SJCRH30 (cell line): ENCODE results near the gene ASS1. TPM values are rescaled to one million over a fixed set of nuclear protein-coding genes. Genes with fewer than 3 reads are reported as not detected.

Experiments used
- DNase-seq, 2 experiments: peaks; one replicate each; pipeline ENCODE4 v3.0.0-alpha.2; 2015 to 2020
- H3K27ac ChIP-seq: fragments of 250-450 bp; sonication (Bioruptor Pico); 2 replicates; pipeline ENCODE4 v1.5.1; 2020; ENCODE audit warnings: mild to moderate bottlenecking, moderate library complexity
- H3K27me3 ChIP-seq: fragments of 250-450 bp; sonication (Bioruptor Pico); 2 replicates; pipeline ENCODE4 v1.5.1; 2020; ENCODE audit warnings: mild to moderate bottlenecking, moderate library complexity
- H3K36me3 ChIP-seq: fragments of 250-450 bp; sonication (Bioruptor Pico); 2 replicates; pipeline ENCODE4 v1.5.1; 2020; ENCODE audit warnings: mild to moderate bottlenecking, moderate library complexity
- H3K4me1 ChIP-seq: fragments of 250-450 bp; sonication (Bioruptor Pico); 2 replicates; pipeline ENCODE4 v1.5.1; 2020; ENCODE audit warnings: mild to moderate bottlenecking, moderate library complexity
- H3K4me3 ChIP-seq: fragments of 250-450 bp; sonication (Bioruptor Pico); 2 replicates; pipeline ENCODE4 v1.5.1; 2020; ENCODE audit warnings: mild to moderate bottlenecking, moderate library complexity
- H3K9me3 ChIP-seq: fragments of 250-450 bp; sonication (Bioruptor Pico); replicated peaks from 2 replicates; pipeline ENCODE4 v1.5.1; 2020; ENCODE audit warnings: mild to moderate bottlenecking, moderate library complexity
- total RNA-seq: library from RNA; depleted of rRNA; stranded (reverse); fragments of >200 nt; shearing (Covaris generic); gene quantifications from 2 replicates; pipeline ENCODE4 v1.2.3, GENCODE V29; 2014

Gene ASS1
- total RNA-seq, 1 experiment from 2014 or later: 1,949 TPM

DNA sequence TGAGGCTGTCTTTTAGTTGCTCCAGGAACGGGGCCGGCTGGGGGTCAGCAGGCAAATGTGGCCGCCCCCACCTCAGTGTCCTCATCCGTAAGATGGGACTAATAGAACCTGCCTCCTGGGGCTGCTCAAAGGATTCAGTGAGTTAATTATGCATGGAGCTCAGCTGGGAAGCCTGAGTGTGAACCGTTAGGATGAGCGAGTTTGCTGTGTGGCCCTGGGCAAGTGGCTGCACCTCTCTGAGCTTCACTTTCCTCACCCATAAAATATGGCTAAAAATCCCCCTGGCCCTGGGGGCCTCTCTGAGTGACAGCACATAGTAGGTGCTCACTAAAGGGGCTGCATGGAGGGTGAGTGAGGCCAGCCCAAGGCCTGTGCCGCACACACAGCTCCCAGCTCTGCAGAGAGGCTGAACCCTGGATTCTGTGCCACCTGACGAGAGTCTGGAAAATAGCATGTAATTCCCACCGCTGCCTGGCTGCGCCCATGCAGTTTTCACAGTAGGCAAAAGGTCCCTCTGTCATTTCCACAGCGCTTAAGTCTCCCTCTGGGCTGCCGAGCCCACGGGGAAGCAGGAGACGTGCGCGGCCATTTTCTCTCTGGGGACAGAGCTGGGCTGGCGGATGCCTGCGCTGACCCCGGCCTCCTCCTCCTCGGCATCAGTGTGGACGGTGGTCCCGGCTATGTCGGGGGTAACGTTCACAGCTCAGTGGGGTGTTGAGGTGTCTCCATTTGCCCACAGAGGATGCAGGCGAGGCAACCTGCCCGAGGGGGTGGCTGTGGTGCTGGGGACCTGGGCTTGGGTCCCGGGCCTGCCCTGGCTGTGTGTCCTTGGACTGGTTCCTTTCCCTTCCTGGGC is 18.2 kb downstream of the ASS1 start:
- H3K4me1 ChIP-seq: peaks cover 55% of the 10 kb centered on the region
- H3K27ac ChIP-seq: peak overlapping the region; percentile 62
- H3K4me3 ChIP-seq: no peak overlapping the region
- no peaks in the 10 kb centered on the region for H3K36me3 ChIP-seq
- no peaks in the 10 kb centered on the region for H3K27me3 ChIP-seq
- H3K9me3 ChIP-seq: no peaks in the 10 kb centered on the region
- DNase-seq: no peak

GRCh38 chr9:130463763-130464745 is 19.3 kb downstream of the ASS1 start:
- H3K9me3 ChIP-seq: no peaks in the 10 kb centered on the region
- no peak overlapping the region for H3K27ac ChIP-seq
- no peaks in the 10 kb centered on the region for H3K27me3 ChIP-seq
- peaks cover 61% of the 10 kb centered on the region for H3K4me1 ChIP-seq
- no peak overlapping the region for H3K4me3 ChIP-seq
- no peaks in the 10 kb centered on the region for H3K36me3 ChIP-seq
- no peak for DNase-seq

DNA sequence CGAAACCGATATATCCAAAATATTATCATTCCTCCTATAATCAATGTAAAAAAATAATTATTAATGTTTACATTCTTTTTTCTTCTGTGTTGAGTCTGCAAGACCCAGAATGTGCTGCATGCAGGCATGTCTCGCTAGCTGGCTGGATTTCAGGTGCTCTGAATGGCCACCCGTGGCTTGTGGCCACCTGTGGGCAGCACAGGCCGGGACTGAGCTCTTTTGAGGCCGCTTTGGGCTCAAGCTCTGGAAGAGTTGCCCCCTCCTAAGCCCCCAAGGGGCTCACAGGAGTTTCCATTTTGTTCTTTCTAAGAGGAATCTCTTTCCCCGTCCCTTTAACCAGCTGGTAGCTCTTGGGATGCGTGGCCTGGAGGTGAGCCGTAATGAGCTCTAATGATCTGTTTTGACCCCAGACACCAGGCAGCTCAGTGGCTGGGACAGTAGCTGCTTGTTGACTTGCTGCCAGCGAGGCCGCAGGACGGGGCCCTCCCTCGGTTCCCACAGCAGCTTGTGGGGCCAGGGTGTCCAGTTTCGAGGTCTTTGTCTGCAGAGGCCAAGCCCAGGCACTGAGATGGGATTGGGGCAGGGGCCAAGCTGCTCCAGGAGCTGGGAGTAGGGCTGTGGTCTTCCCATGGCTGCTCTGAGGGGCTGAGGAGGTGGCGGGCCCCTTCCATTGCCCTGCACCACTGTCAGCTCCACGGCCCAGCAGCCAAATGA is 20.8 kb downstream of the ASS1 start:
- H3K9me3 ChIP-seq: no peaks in the 10 kb centered on the region
- no peak overlapping the region for H3K4me3 ChIP-seq
- H3K36me3 ChIP-seq: no peaks in the 10 kb centered on the region
- H3K27me3 ChIP-seq: no peaks in the 10 kb centered on the region
- peaks cover 66% of the 10 kb centered on the region for H3K4me1 ChIP-seq
- DNase-seq: peak; percentile 91 to 93
- H3K27ac ChIP-seq: peak overlapping the region; percentile 72

GRCh38 chr9:130466537-130467217 is 21.9 kb downstream of the ASS1 start:
- peak; percentile 57 to 66 for DNase-seq
- Histone ChIP-seq H3K27me3 (no peaks in the 10 kb centered on the region), H3K4me1 (peaks cover 69% of the 10 kb centered on the region), H3K9me3 (no peaks in the 10 kb centered on the region), H3K27ac (peak overlapping the region; percentile 72), H3K4me3 (peak overlapping the region; percentile 18), H3K36me3 (no peaks in the 10 kb centered on the region)

DNA sequence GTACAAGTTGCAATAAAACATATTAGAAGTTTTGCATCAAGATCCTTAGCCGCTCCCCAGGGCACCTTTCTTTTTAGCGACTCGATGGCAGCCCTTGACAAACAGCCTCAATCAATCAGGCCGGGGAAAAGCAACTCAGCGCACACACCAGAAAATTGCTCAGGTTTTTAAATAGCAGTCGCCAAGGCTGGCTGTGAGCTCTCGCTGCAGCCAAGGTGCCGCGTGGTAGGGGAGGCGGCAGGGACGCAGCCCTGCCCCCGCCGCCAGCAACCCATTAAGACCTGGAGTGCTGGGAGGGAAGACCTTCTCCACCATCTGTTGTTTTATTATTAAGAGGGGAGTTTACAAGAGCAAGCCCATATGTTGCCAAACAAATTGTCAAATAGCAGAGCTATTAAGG is 22.6 kb downstream of the ASS1 start:
- H3K4me1 ChIP-seq: peaks cover 69% of the 10 kb centered on the region
- no peaks in the 10 kb centered on the region for H3K36me3 ChIP-seq
- H3K27ac ChIP-seq: peak overlapping the region; percentile 72
- no peaks in the 10 kb centered on the region for H3K27me3 ChIP-seq
- H3K4me3 ChIP-seq: peak overlapping the region; percentile 18
- H3K9me3 ChIP-seq: no peaks in the 10 kb centered on the region
- DNase-seq: peak; percentile 65 to 76

- Histone ChIP-seq H3K27ac (peak overlapping the region; percentile 100), H3K4me1 (peaks cover 78% of the 10 kb centered on the region), H3K36me3 (no peaks in the 10 kb centered on the region), H3K9me3 (no peaks in the 10 kb centered on the region), H3K4me3 (no peak overlapping the region), H3K27me3 (no peaks in the 10 kb centered on the region)
- DNase-seq: no peak
Observed at GRCh38 chr9:130468566-130468965, 23.8 kb downstream of the ASS1 start.

- H3K4me3 ChIP-seq: no peak overlapping the region
- H3K27ac ChIP-seq: peak overlapping the region; percentile 100
- H3K9me3 ChIP-seq: no peaks in the 10 kb centered on the region
- no peaks in the 10 kb centered on the region for H3K36me3 ChIP-seq
- H3K4me1 ChIP-seq: peaks cover 89% of the 10 kb centered on the region
- no peak for DNase-seq
- H3K27me3 ChIP-seq: no peaks in the 10 kb centered on the region
Observed at GRCh38 chr9:130470269-130470668, 25.5 kb downstream of the ASS1 start.

- H3K27me3 ChIP-seq: no peaks in the 10 kb centered on the region
- DNase-seq: no peak
Observed at GRCh38 chr9:130470950-130471349, 26.2 kb downstream of the ASS1 start.

GRCh38 chr9:130471411-130472183 is 26.8 kb downstream of the ASS1 start:
- no peaks in the 10 kb centered on the region for H3K27me3 ChIP-seq
- H3K4me3 ChIP-seq: peak overlapping the region; percentile 25
- H3K4me1 ChIP-seq: peaks cover 88% of the 10 kb centered on the region
- H3K27ac ChIP-seq: peak overlapping the region; percentile 100
- H3K9me3 ChIP-seq: no peaks in the 10 kb centered on the region
- DNase-seq: peak; percentile 98
- no peaks in the 10 kb centered on the region for H3K36me3 ChIP-seq

More at GRCh38 chr9:130470950-130471349, 26.2 kb downstream of the ASS1 start:
- no peaks in the 10 kb centered on the region for H3K9me3 ChIP-seq
- H3K27ac ChIP-seq: peak overlapping the region; percentile 100
- no peak overlapping the region for H3K4me3 ChIP-seq
- H3K4me1 ChIP-seq: peaks cover 88% of the 10 kb centered on the region
- H3K36me3 ChIP-seq: no peaks in the 10 kb centered on the region

DNA sequence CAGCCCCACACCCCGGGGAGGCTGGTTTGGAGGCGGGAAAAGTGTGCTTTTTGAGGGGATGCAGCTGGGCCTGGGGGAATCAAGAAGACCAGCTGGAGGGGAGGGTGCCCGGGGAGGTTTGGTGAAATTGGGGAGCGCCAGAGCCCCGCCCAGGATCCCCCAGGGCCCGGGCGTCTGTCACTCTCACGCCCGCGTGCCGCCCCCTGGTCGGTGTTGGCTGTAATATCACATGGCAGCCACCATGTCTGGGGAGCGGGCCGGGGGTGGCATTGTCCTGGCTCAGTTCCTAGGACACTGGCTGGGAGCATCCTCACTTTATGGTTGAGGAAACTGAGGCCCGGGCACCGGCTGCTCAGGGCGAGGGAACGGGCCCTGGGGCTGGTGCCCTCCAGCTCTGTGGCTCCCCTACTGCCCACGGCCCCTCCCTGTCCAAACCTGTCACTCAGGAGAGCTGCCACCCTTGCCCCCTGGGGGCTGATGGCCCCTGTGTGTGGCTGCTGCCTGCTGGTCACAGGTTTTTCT is 27.5 kb downstream of the ASS1 start:
- Histone ChIP-seq H3K27ac (peak overlapping the region; percentile 100), H3K4me3 (peak overlapping the region; percentile 25), H3K9me3 (no peaks in the 10 kb centered on the region), H3K36me3 (no peaks in the 10 kb centered on the region), H3K27me3 (no peaks in the 10 kb centered on the region), H3K4me1 (peaks cover 88% of the 10 kb centered on the region)
- peak; percentile 84 to 86 for DNase-seq

DNA sequence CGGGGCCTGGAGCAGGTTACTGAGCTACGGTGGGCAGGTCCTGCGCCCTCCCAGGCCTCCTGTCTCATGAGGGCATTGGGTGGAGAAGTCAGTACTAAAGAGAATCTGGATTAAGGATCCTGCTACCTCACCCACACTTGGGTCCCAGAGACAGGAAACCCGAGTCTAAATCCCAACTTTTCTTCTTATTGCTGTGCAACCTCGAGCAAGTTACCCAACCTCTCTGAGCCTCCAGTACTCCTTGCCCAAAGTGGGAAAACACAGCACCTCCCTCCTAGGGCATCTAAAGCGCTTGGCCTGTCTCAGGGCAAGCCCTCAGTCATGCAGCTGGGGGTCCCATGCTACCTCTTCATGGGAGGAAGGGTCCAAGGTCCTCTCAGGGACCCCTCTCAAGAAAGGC is 28.2 kb downstream of the ASS1 start:
- H3K4me1 ChIP-seq: peaks cover 88% of the 10 kb centered on the region
- DNase-seq: no peak
- no peaks in the 10 kb centered on the region for H3K36me3 ChIP-seq
- no peaks in the 10 kb centered on the region for H3K27me3 ChIP-seq
- no peaks in the 10 kb centered on the region for H3K9me3 ChIP-seq
- peak overlapping the region; percentile 100 for H3K27ac ChIP-seq
- H3K4me3 ChIP-seq: peak overlapping the region; percentile 25; the same call in 1 of the 2 replicates

GRCh38 chr9:130473566-130473965 is 28.8 kb downstream of the ASS1 start:
- DNase-seq: peak; percentile 67 to 74
- H3K4me3 ChIP-seq: peak overlapping the region; percentile 25
- H3K27me3 ChIP-seq: no peaks in the 10 kb centered on the region

DNA sequence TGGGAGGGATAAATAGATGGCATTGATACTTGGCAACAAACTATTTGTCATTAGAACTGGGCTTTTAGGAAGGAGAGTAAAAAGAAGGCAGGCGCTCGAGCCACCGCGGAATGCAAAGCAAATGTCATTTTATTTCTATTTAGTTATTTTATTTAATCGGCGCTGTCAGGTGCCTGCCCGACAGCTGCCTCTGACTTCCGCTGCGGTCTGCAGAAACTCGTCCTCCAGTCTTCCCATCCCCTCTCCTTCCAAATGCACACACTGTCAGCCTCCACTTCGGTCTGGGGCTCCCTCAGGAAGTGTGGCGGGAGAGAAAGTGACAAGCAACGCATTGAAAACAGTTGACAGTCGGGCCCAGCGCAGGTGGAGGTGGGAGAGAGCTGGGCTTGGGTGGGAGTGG is 29.3 kb downstream of the ASS1 start:
- peak overlapping the region; percentile 100 for H3K27ac ChIP-seq
- H3K27me3 ChIP-seq: no peaks in the 10 kb centered on the region
- peak; percentile 79 to 84 for DNase-seq
- H3K4me3 ChIP-seq: peak overlapping the region; percentile 17; the same call in 1 of the 2 replicates
- no peaks in the 10 kb centered on the region for H3K9me3 ChIP-seq
- H3K4me1 ChIP-seq: peaks cover 90% of the 10 kb centered on the region
- no peaks in the 10 kb centered on the region for H3K36me3 ChIP-seq

More at GRCh38 chr9:130473566-130473965, 28.8 kb downstream of the ASS1 start:
- Histone ChIP-seq H3K4me1 (peaks cover 88% of the 10 kb centered on the region), H3K36me3 (no peaks in the 10 kb centered on the region), H3K27ac (peak overlapping the region; percentile 100), H3K9me3 (no peaks in the 10 kb centered on the region)
